Subcutaneous abdominal adipose tissue (tissue), 5 donors: ENCODE results near the gene CACNA2D3.

ENCODE experiments used
- H3K27ac ChIP-seq: one replicate; pipeline ENCODE4 v1.7.0; 2013; ENCODE audit warnings: low read depth, mild to moderate bottlenecking, inconsistent platforms, low read length, moderate library complexity
- H3K27me3 ChIP-seq, 5 donors: one replicate each; pipeline ENCODE4 v1.7.0; 2013; ENCODE audit warnings: low read length in 5 of 5, inconsistent platforms in 1 of 5; ENCODE audit not compliant: control insufficient read depth in 5 of 5, insufficient read depth in 4 of 5
- H3K36me3 ChIP-seq, 5 donors: one replicate each; pipeline ENCODE4 v1.7.0; 2013; ENCODE audit warnings: low read length in 5 of 5; ENCODE audit not compliant: control insufficient read depth in 5 of 5, insufficient read depth in 5 of 5
- H3K4me1 ChIP-seq, 5 donors: one replicate each; pipeline ENCODE4 v1.7.0; 2013; ENCODE audit warnings: low read length in 5 of 5, mild to moderate bottlenecking in 3 of 5, moderate library complexity in 1 of 5; ENCODE audit not compliant: control insufficient read depth in 5 of 5, insufficient read depth in 5 of 5
- H3K4me3 ChIP-seq, 5 donors: one replicate each; pipeline ENCODE4 v1.7.0; 2013; ENCODE audit warnings: low read length in 5 of 5, low read depth in 1 of 5
- H3K9ac ChIP-seq, 5 donors: one replicate each; pipeline ENCODE4 v1.7.0; 2013; ENCODE audit warnings: low read length in 5 of 5, mild to moderate bottlenecking in 4 of 5, moderate library complexity in 3 of 5
- H3K9me3 ChIP-seq, 5 donors: one replicate each; pipeline ENCODE4 v1.7.0; 2013; ENCODE audit warnings: low read length in 5 of 5; ENCODE audit not compliant: control insufficient read depth in 5 of 5
- donor health status: healthy.
- donor health status: healthy.
- donor health status: healthy.
- donor health status: healthy.
- donor health status: healthy.

CACNA2D3 gene

GRCh38 chr3:54712539-54712938 is 590.2 kb downstream of the CACNA2D3 start:
- Histone ChIP-seq H3K4me1 (no peaks in the 10 kb centered on the region), H3K4me3 (no peak overlapping the region), H3K9me3 (no peaks in the 10 kb centered on the region), H3K27me3 (no peaks in the 10 kb centered on the region), H3K27ac (no peak overlapping the region), H3K36me3 (no peaks in the 10 kb centered on the region), H3K9ac (no peak overlapping the region)

GRCh38 chr3:54713031-54713430 is 590.7 kb downstream of the CACNA2D3 start:
- Histone ChIP-seq H3K9ac (no peak overlapping the region), H3K27ac (no peak overlapping the region), H3K27me3 (no peaks in the 10 kb centered on the region), H3K4me1 (no peaks in the 10 kb centered on the region), H3K4me3 (no peak overlapping the region), H3K36me3 (no peaks in the 10 kb centered on the region), H3K9me3 (no peaks in the 10 kb centered on the region)

GRCh38 chr3:54713455-54713854 is 591.1 kb downstream of the CACNA2D3 start:
- no peak overlapping the region for H3K27ac ChIP-seq
- H3K9ac ChIP-seq = no peak overlapping the region

GRCh38 chr3:54714035-54714434 is 591.7 kb downstream of the CACNA2D3 start:
- Histone ChIP-seq H3K36me3 (no peaks in the 10 kb centered on the region), H3K9ac (no peak overlapping the region), H3K27me3 (no peaks in the 10 kb centered on the region), H3K9me3 (no peaks in the 10 kb centered on the region), H3K27ac (no peak overlapping the region), H3K4me3 (no peak overlapping the region), H3K4me1 (no peaks in the 10 kb centered on the region)

More at GRCh38 chr3:54713455-54713854, 591.1 kb downstream of the CACNA2D3 start:
- Histone ChIP-seq H3K9me3 (no peaks in the 10 kb centered on the region), H3K36me3 (no peaks in the 10 kb centered on the region), H3K4me1 (no peaks in the 10 kb centered on the region), H3K4me3 (no peak overlapping the region), H3K27me3 (no peaks in the 10 kb centered on the region)

GRCh38 chr3:54717506-54717905 is 595.2 kb downstream of the CACNA2D3 start:
- Histone ChIP-seq H3K9me3 (no peaks in the 10 kb centered on the region), H3K9ac (no peak overlapping the region), H3K36me3 (no peaks in the 10 kb centered on the region), H3K4me1 (no peaks in the 10 kb centered on the region), H3K27ac (no peak overlapping the region), H3K4me3 (no peak overlapping the region), H3K27me3 (no peaks in the 10 kb centered on the region)

- H3K27ac ChIP-seq = no peak overlapping the region
- H3K36me3 ChIP-seq = no peaks in the 10 kb centered on the region
- H3K9ac ChIP-seq = no peak overlapping the region
- no peaks in the 10 kb centered on the region for H3K4me1 ChIP-seq
- H3K4me3 ChIP-seq = no peak overlapping the region
- H3K27me3 ChIP-seq = no peaks in the 10 kb centered on the region
- no peaks in the 10 kb centered on the region for H3K9me3 ChIP-seq
Observed at GRCh38 chr3:54719914-54720313, 597.6 kb downstream of the CACNA2D3 start.

GRCh38 chr3:54720604-54721003 is 598.3 kb downstream of the CACNA2D3 start:
- Histone ChIP-seq H3K27ac (no peak overlapping the region), H3K36me3 (no peaks in the 10 kb centered on the region), H3K4me3 (no peak overlapping the region), H3K9ac (no peak overlapping the region), H3K27me3 (no peaks in the 10 kb centered on the region), H3K4me1 (no peaks in the 10 kb centered on the region), H3K9me3 (no peaks in the 10 kb centered on the region)

GRCh38 chr3:54731732-54732445 is 609.5 kb downstream of the CACNA2D3 start:
- peaks cover 2 to 13% (median 9%) of the 10 kb centered on the region in 5 donors for H3K9me3 ChIP-seq
- H3K9ac ChIP-seq = no peak overlapping the region
- no peak overlapping the region for H3K27ac ChIP-seq
- H3K36me3 ChIP-seq = no peaks in the 10 kb centered on the region
- H3K4me3 ChIP-seq = no peak overlapping the region
- H3K4me1 ChIP-seq = peaks cover 0 to 7% (median 0%) of the 10 kb centered on the region in 5 donors
- H3K27me3 ChIP-seq = no peaks in the 10 kb centered on the region

- H3K36me3 ChIP-seq = no peaks in the 10 kb centered on the region
- H3K9ac ChIP-seq = no peak overlapping the region
- no peak overlapping the region for H3K27ac ChIP-seq
- peaks cover 0 to 7% (median 4%) of the 10 kb centered on the region in 5 donors for H3K9me3 ChIP-seq
- H3K4me1 ChIP-seq = peaks cover 0 to 7% (median 0%) of the 10 kb centered on the region in 5 donors
- no peaks in the 10 kb centered on the region for H3K27me3 ChIP-seq
- H3K4me3 ChIP-seq = no peak overlapping the region
Observed at GRCh38 chr3:54733106-54734006, 611.0 kb downstream of the CACNA2D3 start.

- Histone ChIP-seq H3K4me3 (no peak overlapping the region), H3K9me3 (no peaks in the 10 kb centered on the region), H3K4me1 (peaks cover 0 to 7% (median 0%) of the 10 kb centered on the region in 5 donors), H3K9ac (no peak overlapping the region), H3K27me3 (no peaks in the 10 kb centered on the region), H3K27ac (no peak overlapping the region), H3K36me3 (no peaks in the 10 kb centered on the region)
Observed at GRCh38 chr3:54736459-54736858, 614.1 kb downstream of the CACNA2D3 start.
